Activated gamma-delta T cell treated with anti-CD3 and anti-CD28 coated beads, Interleukin-2, amount 50 U/mL, for 16 hours (primary cell): ENCODE results near the gene TAS2R1.

ENCODE experiments used
- DNase-seq: peaks from one replicate; pipeline ENCODE4 v3.0.0-alpha.2; 2020; ENCODE audit warnings: low read depth

The TAS2R1 gene

GRCh38 chr5:9587135-9587534 lies 43.0 kb downstream of the TAS2R1 start:
- no peak for DNase-seq

DNA sequence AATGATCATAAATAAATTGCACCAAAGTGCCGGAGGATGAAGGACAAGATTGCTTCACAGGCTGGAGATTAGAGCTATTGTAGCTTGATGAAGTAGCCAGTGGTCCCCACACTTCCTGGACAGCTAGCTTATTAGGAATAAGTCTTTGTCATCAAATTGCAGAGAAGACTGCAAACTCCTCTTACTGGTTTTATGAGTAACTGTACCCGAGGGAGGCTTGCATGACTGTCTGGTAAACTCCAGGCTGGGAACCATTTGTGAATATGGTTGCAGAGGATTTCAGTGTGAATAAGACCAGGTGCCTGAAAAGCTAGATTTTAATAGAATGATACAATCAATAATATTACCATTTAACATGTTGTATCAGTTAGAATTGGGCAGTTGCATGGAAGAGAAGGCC lies 47.7 kb downstream of the TAS2R1 start:
- no peak for DNase-seq
